Fibroblast of gingiva (primary cell): ENCODE measurements around the gene PPP1R18.
"Not testable (repeated sequence)": the region's sequence is repeated elsewhere in the genome, so short reads cannot be mapped to it uniquely, and the experiment has no call there.

Experiments used
- DNase-seq: peaks from one replicate; pipeline ENCODE4 v3.0.0-alpha.2; 2011; ENCODE audit warnings: low read depth

PPP1R18 gene

DNA sequence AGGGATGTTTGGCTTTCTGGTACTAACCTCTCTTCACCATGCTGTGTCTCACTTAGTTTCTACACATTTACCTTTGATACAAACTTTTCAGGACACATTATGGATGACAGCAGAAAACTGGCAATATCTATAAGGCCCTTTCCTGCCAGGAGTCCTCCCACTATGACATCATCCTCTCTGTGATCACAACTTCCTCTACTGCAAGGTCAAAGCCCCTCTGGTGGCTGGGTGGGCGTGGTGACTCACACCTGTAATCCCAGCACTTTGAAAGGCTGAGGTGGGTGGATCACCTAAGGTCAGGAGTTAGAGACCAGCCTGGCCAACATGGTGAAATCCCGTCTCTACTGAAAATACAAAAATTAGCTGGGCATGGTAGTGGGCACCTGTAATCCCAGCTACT lies 20.1 kb downstream of the PPP1R18 start:
- DNase-seq, result not testable (repeated sequence)

DNA sequence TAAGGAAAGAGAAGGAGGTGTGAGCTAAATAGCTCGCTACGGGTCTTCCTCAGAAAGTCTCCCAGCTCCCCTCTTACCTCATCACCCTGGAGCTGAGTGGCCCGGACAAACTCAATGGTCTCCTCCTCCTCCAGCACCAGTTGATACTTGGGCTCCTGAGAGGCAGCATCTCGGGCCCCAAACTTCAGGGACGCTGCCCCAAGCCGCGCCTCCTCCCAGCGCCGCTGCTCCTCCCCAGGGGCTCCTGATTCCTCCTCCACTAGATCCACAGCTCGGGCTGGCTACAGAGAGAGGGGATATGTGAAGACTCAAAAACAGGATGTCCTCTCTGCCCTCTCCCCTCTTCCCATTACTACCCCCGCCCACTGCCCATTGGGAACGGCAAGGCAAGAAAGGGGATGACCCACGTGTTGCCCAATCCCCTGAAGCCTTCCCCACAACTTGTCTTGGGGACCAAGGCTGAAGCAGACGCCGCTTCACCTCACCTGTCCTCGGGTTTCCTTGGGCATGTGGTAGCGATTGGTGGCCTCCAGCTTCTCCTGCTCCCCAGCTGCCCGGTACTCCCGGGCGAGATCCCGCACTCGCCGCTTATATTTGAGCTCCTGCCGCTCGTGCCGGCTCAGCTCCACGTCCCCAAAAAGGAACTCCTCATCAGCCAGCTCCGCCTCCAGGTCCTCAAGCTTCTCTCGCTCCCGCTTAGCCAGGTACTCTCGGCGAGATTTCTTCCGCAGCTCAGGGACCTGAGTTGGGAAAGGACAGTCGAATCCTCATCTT lies 21.3 kb downstream of the PPP1R18 start:
- no peak for DNase-seq

GRCh38 chr6:30657922-30658321 lies 28.5 kb downstream of the PPP1R18 start:
- DNase-seq, result not testable (repeated sequence)

- DNase-seq, result no peak
These were observed 29.0 kb downstream of the PPP1R18 start for GRCh38 chr6:30657454-30657853.

GRCh38 chr6:30656513-30656912 lies 29.9 kb downstream of the PPP1R18 start:
- no peak for DNase-seq

DNA sequence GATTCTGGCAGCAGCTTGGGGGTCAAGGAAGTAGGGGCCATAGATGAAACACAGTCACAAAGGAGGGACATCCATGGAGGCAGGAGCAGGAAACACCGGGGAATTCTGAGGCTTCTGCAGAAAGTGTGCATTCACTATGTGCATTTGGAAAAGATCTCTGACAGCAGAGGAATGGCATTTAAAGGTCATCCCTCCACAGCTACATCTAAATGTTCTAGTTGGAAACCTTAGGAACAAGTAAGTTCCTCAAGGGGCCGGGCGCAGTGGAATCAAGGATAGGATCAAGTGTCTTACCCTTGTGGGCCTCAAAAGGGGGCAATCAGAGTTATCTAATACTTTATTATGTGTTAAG lies 30.7 kb downstream of the PPP1R18 start:
- DNase-seq, result no peak

- no peak for DNase-seq
These were observed 31.4 kb downstream of the PPP1R18 start for GRCh38 chr6:30654798-30655742.

DNA sequence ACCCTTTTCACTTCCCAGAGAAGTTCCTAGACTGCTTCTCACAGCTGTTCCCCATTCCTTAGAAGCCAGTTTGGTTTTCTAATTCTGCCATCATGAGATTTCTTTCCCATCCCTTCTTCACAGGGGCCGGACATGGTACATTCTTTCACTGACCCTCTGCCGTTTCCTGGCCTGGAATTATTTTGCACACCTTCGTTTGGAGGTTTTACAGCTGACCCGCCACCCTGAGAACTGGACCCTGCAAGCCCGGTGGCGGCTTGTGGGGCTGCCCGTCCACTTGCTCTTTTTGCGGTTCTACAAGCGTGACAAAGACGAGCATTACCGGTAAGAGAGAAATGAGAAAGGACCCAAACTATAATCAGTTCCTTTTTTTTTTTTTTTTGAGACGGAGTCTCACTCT lies 35.3 kb downstream of the PPP1R18 start:
- no peak for DNase-seq

- DNase-seq, result peak; percentile 43
These were observed 39.0 kb downstream of the PPP1R18 start for GRCh38 chr6:30647242-30648116.

DNA sequence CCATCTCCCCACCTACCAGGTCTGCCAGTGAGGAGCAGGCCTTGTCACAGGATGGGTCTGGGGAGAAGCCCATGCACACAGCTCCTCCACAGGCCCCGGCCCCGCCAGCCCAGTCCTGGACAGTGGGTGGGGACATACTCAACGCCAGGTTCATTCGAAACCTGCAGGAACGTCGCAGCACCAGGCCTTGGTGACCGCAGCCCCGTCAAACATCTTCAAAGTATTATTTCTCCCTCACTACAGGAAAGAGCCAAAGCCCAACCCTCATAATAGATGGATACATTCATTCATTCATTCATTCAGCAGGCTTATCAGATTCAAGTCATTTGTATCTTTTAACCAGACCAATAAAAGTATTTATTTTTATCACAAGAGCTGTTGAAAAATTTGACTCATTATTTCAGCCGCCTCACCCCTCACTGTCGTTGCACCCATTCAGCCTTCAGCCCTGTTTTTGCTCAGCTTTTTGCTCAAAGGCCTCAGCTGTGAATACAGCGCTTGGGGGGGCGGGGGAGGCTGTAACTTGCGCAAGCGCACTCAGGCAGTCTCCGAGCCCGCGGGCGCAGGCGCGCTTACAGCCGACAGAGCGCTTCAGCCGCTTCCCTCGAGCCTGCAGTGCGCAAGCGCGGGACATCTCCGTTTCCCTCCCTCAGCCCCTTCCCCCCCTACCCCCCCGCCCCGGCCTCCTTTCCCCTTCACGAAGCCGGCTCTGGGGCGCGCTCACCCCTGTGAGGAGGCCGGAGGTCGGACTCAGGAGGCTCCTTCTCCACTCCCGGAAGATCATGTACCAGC lies 39.8 kb downstream of the PPP1R18 start, which contains the start of gene C6orf136:
Gene C6orf136 (plus strand): TSS at position 684 of the 792 bp plus-strand sequence. CDS start 99 bp downstream, at position 783.
- peak; percentile 89 for DNase-seq

DNA sequence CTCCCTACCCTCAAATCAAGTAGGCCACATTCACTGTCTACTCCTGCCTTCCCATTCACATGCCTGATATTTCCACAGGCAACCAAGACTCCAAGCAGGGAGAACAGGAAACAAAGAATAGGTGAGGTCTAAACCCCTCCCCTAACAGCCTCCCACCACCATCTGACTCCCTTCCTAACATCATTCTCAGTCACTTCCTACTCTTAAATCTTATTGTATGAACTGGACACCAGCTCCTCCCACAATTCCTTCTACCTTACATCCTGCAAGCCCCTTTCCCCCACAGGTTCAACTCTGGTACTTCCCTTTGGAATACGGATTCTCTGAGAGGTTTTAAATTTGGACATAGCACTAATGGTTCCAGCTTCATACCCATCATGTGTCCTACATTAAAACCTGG lies 40.5 kb downstream of the PPP1R18 start:
- no peak for DNase-seq

GRCh38 chr6:30644769-30645168 lies 41.7 kb downstream of the PPP1R18 start:
- DNase-seq, result no peak

DNA sequence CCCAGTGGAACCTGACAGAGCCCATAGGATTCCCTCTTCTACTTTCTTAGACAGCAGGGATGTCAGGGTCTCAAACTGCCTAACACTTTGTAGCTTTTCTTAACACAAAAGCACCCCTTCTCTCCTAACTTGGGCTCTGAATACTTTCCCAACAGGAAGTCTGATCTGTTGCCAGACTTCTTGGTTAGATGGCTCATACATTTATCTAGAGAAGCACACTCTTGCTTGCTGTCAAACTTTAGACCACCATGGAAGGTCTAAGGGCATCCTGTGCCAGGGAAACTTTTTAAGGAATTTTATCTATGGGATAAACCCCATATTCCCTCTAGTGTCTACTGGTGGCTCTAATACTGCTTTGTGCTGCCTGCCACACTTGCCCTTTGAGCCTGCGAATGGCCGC lies 42.8 kb downstream of the PPP1R18 start:
- no peak for DNase-seq

- no peak for DNase-seq
These were observed 45.4 kb downstream of the PPP1R18 start for GRCh38 chr6:30641048-30641447.

- no peak for DNase-seq
These were observed 46.0 kb downstream of the PPP1R18 start for GRCh38 chr6:30640481-30640880.

- no peak for DNase-seq
These were observed 50.6 kb downstream of the PPP1R18 start for GRCh38 chr6:30635834-30636233.

DNA sequence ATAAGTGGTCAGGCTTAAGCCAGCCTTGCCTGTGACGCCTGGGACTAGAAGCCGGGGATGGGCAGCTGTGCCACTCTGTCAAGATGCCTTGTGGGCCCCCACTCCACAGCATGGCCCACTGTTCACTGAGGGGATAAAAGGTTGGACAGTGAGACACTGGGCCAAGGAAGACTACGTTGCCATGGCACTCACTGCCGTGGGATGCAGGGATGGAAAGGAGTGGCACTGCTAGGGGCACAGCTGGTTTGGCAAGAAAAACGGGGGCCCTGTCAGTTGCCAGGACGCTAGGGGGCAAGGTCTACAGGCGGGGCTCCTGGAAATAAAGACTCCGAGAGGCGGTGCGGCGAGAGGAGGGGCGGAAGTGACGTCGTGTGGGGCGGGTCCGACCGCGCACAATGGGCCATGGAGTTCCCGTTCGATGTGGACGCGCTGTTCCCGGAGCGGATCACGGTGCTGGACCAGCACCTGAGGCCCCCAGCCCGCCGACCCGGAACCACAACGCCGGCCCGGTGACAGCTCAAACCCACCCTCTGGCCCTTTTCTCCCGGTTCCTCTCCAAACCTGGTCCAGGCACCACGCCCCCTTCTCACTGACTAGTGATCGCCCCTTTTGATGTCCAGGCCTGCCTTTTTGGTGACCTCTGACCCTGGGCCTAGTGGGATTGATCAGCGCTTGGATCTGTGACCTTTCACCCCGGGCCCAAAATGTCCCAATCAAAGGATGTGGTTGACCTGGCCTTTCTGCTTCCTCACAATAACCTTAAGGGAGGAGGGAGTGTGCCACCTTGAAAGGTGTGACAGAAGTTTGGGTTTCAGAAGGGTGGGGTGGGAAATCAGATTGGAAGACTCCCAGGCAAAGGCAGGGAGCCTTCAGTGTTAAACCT lies 59.7 kb downstream of the PPP1R18 start, which contains the start of gene ATAT1:
Gene ATAT1 (plus strand): TSS at position 391 of the 883 bp plus-strand sequence.
- DNase-seq, result peak; percentile 68
